Measurements from ENCODE around the gene IFIH1. TPM values are rescaled to one million over a fixed set of nuclear protein-coding genes. Genes with fewer than 3 reads are reported as not detected.

IFIH1 gene
- total and polyA plus RNA-seq, 2 donors (not counting 3 experiments of a cell fraction or from before 2014, with no cell fraction given): 1.3 to 6.9 TPM

GRCh38 chr2:162266460-162266760 is 52.1 kb downstream of the IFIH1 start:
- BruUV-seq (replicated peaks): no TSS peak
- Histone ChIP-seq H3K9ac (replicated peaks; ENCODE audit: extremely low read depth, insufficient read depth, low read length) (no peak overlapping the region), H4K20me1 (replicated peaks; ENCODE audit: control insufficient read depth, extremely low read depth, insufficient read depth, low read length) (no peaks in the 10 kb centered on the region), H3K4me3 (replicated peaks in 1 of 3; ENCODE audit: insufficient read depth in 1 of 3, low read depth in 1 of 3, low read length in 3 of 3) (no peak overlapping the region), H3K79me2 (ENCODE audit: control insufficient read depth, insufficient read depth, low read length) (no peaks in the 10 kb centered on the region), H3K27ac (ENCODE audit: insufficient read depth, low read depth, low read length) (no peak overlapping the region), H3K4me1 (ENCODE audit: control insufficient read depth, extremely low read depth, insufficient read depth, low read length) (peaks cover 6% of the 10 kb centered on the region), H3K36me3 (ENCODE audit: control insufficient read depth in 2 of 2, extremely low read depth in 1 of 2, insufficient read depth in 2 of 2, low read length in 2 of 2) (no peaks in the 10 kb centered on the region), H2AFZ (ENCODE audit: low read depth, low read length) (no peak overlapping the region), H3K27me3 (ENCODE audit: control insufficient read depth in 2 of 2, insufficient read depth in 2 of 2, low read length in 2 of 2) (no peaks in the 10 kb centered on the region), H3K9me1 (replicated peaks; ENCODE audit: control insufficient read depth, extremely low read depth, insufficient read depth, low read length) (no peaks in the 10 kb centered on the region), H3K9me3 (replicated peaks; ENCODE audit: control insufficient read depth, insufficient read depth, low read length) (no peaks in the 10 kb centered on the region), H3K4me2 (ENCODE audit: insufficient read depth, low read length) (no peak overlapping the region)
- ChIA-PET CTCF (no interaction called here), POLR2A (no interaction called here)
- no peak for FAIRE-seq
- no peak for TF ChIP-seq POLR2AphosphoS5 (IDR thresholded peaks at IDR 0.05; ENCODE audit: insufficient read depth, low read depth, low read length)
- no peak for TF ChIP-seq GATA2 (IDR thresholded peaks at IDR 0.05; ENCODE audit: insufficient read depth, insufficient read length, low read depth, low read length)
- TF ChIP-seq JUN (IDR thresholded peaks at IDR 0.05; ENCODE audit: borderline replicate concordance, insufficient read depth, insufficient read length, low read depth): no peak
- TF ChIP-seq FOS (IDR thresholded peaks at IDR 0.05; ENCODE audit: borderline replicate concordance, insufficient read depth, low read length): no peak
- TF ChIP-seq EZH2 (IDR thresholded peaks at IDR 0.05; ENCODE audit: borderline replicate concordance, low read depth, low read length, severe bottlenecking): no peak
- no peak for TF ChIP-seq MAX (IDR thresholded peaks at IDR 0.05; ENCODE audit: insufficient read depth, insufficient read length)
- no peak for TF ChIP-seq POLR2A (IDR thresholded peaks at IDR 0.05; ENCODE audit: low read depth, low read length)
- no peak for TF ChIP-seq MYC (IDR thresholded peaks at IDR 0.05; ENCODE audit: low read depth, low read length)
- TF ChIP-seq, protein P1, sequence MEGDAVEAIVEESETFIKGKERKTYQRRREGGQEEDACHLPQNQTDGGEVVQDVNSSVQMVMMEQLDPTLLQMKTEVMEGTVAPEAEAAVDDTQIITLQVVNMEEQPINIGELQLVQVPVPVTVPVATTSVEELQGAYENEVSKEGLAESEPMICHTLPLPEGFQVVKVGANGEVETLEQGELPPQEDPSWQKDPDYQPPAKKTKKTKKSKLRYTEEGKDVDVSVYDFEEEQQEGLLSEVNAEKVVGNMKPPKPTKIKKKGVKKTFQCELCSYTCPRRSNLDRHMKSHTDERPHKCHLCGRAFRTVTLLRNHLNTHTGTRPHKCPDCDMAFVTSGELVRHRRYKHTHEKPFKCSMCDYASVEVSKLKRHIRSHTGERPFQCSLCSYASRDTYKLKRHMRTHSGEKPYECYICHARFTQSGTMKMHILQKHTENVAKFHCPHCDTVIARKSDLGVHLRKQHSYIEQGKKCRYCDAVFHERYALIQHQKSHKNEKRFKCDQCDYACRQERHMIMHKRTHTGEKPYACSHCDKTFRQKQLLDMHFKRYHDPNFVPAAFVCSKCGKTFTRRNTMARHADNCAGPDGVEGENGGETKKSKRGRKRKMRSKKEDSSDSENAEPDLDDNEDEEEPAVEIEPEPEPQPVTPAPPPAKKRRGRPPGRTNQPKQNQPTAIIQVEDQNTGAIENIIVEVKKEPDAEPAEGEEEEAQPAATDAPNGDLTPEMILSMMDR (IDR thresholded peaks at IDR 0.05; ENCODE audit: extremely low read depth in 1 of 2, insufficient read depth in 1 of 2, low read depth in 1 of 2, low read length in 2 of 2): no peak
- DNase-seq (ENCODE audit: low read depth, low spot score): no peak
- intact Hi-C loops (cut with micrococcal nuclease) (no loop called here), dilution Hi-C loops (cut with MboI; ENCODE audit: extremely low pct_ligation_motif_present, low sequenced_read_pairs) (no loop called here)

Data from endothelial cell of umbilical vein (primary cell).